ENCODE data around the gene MAML2.

The MAML2 gene

DNA sequence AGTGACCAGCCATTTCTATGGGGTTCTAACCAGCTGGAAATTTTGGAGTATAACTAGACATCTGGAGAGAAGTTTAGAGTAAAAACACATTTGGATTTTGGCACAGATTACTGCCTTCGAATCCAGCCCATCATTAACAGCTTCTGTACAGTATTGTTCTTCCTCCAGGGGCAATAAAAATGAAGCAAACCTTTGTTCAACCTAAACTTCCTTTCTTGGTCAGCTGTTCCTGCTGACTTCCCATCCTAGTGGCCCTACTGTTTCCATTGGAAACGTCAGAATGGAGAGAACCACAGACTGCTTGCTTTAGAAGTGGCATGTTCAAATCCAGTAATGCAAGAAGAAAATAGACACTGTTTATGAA, 215.4 kb downstream of the MAML2 start:
- DNase-seq (ENCODE audit: low read depth, low spot score): no peak

DNA sequence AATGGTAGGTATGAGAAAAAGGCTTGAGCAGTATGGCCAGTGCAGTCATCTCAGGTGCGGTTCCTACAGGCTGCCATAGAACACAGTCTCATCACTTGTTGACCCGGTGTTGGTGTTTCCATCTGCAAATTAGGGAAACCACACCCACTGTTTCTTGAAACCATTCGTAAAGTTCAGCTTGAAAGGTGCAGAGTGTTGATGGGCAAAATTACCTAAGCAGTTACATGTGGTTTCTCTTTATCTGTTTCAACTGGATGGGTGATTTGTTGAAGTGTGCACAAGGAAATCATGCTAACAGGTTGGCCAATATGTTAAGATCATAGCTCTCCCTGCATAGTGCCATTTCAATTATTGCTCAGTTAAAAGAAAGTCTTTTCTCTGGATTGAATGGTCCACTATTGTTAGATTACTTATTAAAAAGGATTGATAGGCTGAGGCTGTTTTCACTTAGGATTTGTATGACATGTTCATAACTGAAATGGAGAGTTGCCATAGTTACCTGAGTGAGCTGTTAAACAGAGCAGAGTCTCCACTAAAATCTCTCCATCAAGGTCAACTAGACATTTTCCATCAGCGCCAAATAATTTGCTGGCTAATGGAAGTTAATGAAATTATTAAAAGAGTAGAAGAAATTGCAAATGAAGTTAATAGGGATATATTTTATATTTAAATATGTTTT, 215.9 kb downstream of the MAML2 start:
- DNase-seq (ENCODE audit: low read depth, low spot score): no peak

GRCh38 chr11:96125400-96125799, 217.6 kb downstream of the MAML2 start:
- DNase-seq (ENCODE audit: low read depth, low spot score): no peak

DNA sequence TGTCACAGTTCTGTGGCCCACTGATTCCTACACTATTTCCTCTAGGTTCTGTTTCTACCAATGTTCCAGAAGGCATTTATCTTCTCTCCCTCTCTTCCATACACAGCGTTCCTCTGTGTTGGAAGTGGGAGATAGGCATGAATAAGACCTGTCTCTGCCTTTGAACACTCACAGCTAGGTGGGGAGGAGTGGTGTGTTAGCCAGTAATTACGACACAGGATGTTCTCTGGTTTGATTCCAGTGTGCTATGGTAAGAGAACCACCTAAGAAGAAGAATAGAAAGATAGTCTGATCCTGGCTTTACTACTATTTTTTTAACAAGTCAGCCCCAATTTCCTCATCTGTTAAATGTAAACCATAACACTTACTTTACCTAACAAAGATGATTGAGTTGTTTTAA, 218.8 kb downstream of the MAML2 start:
- DNase-seq (ENCODE audit: low read depth, low spot score): no peak

- DNase-seq (ENCODE audit: low read depth, low spot score): no peak
Observed at GRCh38 chr11:96123301-96123700, 219.7 kb downstream of the MAML2 start.

DNA sequence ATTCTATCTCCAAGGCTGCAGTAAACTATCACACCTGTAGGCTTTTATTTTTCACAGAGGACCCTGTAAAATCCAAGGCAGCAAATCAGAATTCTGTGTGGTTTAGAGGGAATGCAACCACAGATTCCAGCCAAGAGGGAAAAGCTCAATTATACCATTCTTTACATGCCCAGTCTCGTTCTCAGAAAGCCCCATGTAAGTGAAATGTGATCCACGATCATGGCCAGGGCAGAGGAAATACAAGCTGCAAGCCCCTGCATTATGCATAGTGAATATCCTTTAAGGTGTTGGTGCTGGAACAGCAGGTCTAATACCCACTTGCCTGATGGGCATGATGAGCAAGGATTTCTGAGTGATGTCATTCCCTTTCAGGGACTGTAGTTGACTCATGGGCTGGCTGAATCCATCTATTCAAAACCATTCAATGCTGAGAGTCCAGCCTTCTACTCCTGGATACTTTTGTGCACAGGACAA, 220.4 kb downstream of the MAML2 start:
- no peak for DNase-seq (ENCODE audit: low read depth, low spot score)

- no peak for DNase-seq (ENCODE audit: low read depth, low spot score)
Observed at GRCh38 chr11:96119211-96119610, 223.8 kb downstream of the MAML2 start.

DNA sequence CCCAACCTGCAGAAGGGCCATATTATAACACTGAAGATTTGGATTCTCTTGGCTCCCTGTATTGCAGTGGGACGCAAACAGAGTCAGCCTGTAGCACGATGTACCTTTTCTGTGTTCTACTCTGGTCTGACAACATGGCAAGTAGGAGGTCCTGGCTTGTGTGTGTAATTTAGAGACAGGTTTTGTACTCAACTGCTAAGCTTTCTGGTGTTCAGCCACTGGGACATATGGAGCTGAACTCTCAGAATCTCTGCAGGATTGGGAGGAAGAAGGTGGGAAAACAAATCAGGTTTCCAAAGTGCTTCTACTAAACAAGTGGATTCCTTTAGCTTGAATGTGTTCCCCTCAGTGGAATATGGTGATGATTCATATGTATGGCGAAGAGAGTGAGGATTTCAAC, 226.6 kb downstream of the MAML2 start:
- no peak for DNase-seq (ENCODE audit: low read depth, low spot score)

DNA sequence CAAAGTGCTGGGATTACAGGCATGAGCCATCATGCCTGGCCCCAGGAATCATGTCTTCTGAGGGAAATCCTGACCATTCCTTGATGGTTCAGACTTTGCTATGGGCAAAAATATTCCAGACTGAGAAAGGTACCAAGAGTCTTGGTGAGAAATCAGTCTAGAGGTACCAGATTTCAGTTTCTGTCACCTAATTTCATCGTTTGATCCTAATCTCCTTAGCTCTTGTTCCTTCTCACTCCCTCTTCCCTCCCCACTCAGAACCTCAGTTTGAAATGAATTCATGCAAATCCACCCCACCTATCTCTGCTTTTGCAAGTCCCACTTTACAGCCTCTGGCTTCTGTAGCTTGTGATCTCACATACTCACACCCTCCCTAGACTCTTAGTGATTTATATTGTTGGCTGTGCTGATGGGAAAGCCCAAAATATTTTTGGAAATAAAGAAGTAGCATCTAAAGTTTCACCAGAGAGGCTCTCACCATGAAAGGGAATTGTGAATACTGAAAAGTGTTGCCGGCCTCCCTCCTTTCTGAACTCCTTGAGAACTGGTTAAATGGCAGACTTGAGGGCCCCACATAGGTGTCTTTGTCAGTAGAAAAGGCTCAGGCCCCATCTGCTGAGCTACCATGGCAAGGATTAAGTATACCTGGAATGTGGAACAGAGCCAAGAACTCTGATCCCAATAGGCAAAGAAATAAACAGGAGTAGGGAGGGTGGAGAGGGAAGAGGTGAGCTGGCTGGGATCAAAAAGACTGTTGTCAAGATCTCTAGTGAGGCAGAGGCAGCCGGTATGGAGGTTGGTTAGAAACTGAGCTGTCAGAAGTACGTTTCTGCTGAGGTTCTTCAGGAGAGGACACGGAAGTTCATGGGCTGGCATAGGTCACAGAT, 228.6 kb downstream of the MAML2 start:
- no peak for DNase-seq (ENCODE audit: low read depth, low spot score)

DNA sequence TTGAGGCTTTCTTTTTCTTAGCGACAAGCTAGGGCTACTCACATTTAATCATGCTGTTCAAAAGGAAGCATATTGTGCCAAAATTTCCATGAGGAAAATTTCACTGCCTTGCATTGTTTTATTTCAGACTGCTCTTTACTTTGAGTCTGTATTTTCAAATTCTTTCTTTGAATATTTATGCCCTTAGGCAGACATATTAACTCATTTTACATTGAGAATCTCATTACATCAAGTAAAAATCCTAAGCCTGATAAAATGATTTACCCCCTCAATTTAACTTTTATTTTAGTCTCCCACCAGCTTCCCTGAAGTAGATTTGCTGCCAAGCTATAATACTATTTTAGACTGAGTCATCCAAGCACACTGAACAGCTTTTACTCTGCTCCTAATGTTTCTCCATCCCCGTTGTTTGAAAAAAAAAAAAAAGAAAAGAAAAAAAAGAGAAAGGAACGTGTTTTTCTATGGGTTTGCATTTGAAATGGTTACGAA, 229.8 kb downstream of the MAML2 start:
- no peak for DNase-seq (ENCODE audit: low read depth, low spot score)

DNA sequence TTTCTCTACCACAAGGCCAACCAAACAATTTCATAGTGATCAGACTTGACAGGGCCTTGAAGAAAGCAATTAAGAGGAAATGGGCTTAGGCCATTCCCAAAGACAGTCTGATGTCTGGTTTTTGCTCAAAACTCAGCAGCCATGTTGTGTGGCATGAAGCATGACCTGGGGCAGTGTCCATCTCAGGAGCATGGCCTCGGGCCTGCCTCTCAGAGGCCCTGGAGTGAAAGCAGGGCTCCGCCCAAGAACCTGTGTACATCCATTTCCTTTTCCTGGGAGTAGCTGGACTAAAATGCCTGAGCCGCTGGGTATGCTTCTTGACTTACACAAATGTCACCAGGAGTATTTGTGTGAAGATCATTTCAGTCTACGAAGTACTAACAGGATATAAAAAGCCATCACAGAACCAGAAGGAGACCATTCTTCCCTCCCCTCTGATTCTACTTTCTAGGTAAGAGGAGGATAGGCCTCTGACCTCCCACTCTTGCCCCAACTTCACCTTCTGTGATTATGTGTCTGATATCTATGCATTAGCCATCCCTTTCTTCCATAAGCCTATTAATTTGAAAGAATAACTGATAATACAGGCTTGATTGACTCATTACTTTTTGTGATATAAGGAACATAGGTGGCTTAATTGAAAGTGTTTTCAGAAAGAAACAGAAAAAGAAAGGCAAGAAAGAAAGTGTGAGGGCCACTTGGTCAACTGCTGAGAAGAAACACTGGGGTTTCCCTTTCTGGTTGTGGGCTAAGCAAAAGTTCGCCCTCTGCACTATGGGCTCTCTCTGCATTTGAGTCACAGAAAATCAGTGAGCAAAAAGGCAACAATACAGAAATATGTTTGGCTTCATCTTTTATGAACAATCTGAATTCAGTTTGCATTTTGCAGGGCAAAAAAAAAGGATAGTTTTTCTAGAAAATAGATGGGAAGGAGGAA, 230.5 kb downstream of the MAML2 start:
- no peak for DNase-seq (ENCODE audit: low read depth, low spot score)

GRCh38 chr11:96111308-96111707, 231.7 kb downstream of the MAML2 start:
- DNase-seq (ENCODE audit: low read depth, low spot score): no peak

- no peak for DNase-seq (ENCODE audit: low read depth, low spot score)
Observed at GRCh38 chr11:96110302-96110701, 232.7 kb downstream of the MAML2 start.

DNA sequence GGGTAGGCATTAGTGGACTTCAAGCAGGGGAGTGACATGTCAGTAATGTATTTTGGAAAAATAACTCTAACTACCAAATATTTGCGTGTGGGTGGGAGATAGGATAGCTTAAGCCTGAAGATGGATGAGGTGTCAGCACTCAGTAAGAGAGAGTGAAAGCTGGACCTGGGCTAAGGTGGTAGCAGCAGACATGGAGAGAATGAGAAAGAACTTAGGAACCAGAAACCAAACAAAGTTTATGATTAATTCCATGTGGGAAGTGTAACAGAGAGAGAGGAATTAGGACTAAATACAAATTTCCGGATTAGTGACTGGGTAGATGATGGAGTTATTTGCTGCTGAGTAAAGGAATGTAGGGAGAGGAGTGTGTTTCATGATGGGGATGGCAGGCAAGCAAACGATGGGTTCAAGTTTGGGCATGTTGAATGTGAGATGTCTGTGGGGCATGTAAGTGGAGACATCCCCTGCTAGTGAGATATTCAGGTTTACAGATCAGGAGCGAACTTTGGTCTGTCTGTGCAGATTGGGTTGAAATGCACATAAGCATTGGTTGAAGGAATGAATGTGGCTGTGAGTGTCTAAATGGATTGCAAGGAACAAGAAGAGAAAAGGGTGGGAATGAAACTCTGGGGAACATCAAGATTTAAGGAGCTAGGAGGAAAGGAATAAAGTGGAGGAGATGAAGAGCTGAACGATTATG, 233.5 kb downstream of the MAML2 start:
- no peak for DNase-seq (ENCODE audit: low read depth, low spot score)

DNA sequence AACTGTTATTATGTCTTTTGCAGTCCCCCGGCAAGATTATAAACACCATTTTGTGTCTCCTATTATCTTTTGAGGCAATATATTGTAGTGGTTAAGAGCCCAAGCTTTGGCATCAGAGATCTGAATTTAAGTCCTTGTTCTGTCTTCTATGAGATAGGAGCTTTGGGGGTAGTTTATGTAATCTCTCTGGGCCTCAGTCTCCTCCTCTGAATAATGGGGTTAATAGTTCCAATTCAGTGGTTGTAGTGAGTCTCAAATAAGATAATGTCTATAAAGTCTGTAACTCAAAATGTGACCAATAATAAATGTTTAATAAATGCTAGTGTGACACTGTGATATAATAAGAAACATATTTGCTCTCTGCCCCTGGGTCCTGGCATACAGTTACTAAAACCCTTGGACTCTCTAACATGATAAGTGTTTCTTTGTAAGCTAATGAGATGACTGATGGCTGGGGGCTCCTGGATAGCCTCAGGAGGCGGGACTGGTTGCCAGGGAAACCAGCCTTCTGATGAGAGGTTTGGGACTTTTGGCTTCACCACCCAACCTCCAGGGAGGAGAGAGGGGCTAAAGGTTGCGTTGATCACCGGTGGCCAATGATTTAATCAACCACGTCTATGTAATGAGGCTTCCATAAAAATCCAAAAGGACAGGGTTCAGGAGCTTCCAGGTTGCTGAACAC, 235.7 kb downstream of the MAML2 start:
- no peak for DNase-seq (ENCODE audit: low read depth, low spot score)

DNA sequence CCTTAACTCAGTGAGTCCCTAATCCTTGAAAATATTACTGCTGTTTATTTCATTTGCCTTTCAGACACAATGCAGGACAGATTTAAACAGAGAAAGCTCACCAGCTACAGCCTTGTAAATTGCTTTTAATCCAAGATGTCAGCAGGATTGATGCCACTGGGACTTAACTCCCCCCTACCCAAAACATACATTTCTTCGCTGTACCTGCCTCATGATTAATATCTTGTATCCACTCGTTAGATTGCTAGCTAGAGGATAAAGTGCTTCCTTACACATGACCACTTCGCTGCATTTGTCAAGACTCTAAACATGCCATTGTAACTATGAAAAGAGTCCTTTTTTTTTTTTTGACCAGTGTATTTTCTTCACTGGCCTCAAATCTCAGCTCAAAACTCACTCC, 236.3 kb downstream of the MAML2 start:
- no peak for DNase-seq (ENCODE audit: low read depth, low spot score)

GRCh38 chr11:96105944-96106343, 237.1 kb downstream of the MAML2 start:
- no peak for DNase-seq (ENCODE audit: low read depth, low spot score)

DNA sequence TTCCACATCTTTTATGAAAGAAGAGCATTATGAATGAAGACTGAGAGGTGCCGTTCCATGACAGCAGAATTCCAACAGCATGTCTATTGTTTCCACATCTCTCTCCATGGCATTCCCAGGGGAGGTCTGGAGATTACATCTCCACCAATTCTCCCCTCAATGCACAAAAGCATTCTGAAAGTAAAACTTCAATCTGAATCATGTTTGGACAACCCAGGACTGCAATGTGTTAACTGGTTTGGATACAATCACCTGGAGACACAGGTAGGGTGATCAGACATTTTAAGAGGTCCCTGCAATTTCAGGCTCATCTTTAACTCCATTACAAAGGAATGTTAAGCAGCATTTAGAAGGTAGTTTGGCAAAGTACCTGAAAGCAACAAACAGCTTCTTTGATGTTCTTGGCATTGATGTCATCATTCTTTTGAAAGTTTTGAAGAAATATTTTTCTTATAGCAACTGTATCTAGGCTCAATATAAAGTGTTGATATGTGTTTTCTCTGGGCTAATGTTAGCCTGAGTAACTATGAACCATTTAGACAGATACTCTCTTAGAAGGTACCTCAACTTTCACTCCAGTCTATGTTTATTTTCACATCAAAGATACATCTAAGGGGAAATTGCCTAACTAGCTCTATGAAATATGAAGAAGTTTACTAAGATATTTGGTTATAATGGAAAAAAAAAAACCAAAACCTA, 237.6 kb downstream of the MAML2 start:
- DNase-seq (ENCODE audit: low read depth, low spot score): no peak

DNA sequence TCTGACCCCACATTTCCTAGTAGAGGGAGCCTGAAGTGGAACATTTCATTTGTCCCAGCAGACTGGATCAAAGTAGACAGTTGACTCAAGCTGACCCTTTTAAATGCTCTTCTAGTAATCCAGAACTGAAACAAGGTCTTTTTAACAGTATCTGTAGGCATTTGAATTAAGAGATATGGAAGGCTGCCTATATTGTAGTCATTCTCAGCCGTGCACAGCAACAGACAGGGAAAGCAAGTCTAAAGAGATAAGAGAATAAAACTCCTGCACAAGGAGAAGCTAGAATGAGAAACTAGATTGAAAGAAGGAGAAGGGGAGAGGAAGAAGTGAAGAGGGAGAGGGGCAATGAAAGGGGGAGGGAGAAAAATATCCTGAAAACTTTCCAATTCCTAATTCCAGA, 238.5 kb downstream of the MAML2 start:
- DNase-seq (ENCODE audit: low read depth, low spot score): no peak

DNA sequence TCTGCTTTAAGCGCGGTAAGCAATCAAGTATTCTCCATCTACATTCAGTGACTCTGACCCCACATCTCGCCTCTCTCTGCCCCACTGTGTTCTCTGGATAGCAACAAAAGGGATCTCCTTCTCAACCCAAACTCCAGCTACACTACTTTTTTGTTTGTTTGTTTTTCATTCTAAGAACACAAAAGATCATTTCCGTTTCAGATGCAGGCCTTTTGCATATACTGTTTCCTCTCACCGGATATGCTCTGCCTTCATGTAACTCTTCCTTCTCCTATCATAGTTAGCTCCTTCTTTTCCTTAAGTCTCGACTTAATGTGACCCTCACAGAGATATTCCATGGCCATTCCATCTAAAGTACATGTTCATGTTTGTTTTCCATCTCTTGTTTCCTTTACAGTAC, 239.3 kb downstream of the MAML2 start:
- DNase-seq (ENCODE audit: low read depth, low spot score): no peak
